ENCODE measurements around the gene FXN.

DNA sequence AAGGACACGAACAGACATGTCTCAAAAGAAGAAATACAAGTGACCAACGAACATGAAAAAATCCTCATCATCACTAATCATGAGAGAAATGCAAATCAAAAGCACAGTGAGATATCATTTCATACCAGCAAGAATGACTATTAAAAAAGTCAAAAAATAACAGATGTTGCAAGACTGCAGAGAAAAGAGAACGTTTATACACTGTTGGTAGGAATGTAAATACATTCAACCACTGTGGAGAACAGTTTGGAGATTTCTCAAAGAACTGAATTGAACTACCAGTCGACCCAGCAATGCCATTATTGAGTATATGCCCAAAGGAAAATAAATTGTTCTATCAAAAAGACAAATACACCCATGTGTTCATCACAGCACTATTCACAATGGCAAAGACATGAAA is 45.7 kb downstream of the FXN start:
- TF ChIP-seq, protein P1, sequence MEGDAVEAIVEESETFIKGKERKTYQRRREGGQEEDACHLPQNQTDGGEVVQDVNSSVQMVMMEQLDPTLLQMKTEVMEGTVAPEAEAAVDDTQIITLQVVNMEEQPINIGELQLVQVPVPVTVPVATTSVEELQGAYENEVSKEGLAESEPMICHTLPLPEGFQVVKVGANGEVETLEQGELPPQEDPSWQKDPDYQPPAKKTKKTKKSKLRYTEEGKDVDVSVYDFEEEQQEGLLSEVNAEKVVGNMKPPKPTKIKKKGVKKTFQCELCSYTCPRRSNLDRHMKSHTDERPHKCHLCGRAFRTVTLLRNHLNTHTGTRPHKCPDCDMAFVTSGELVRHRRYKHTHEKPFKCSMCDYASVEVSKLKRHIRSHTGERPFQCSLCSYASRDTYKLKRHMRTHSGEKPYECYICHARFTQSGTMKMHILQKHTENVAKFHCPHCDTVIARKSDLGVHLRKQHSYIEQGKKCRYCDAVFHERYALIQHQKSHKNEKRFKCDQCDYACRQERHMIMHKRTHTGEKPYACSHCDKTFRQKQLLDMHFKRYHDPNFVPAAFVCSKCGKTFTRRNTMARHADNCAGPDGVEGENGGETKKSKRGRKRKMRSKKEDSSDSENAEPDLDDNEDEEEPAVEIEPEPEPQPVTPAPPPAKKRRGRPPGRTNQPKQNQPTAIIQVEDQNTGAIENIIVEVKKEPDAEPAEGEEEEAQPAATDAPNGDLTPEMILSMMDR (IDR thresholded peaks at IDR 0.05), result no peak
- TF ChIP-seq POLR2AphosphoS5 (IDR thresholded peaks at IDR 0.05), result no peak

Data from breast epithelium (tissue), 3 donors.